Lower lobe of right lung (tissue), 2 donors: Measurements from ENCODE around the gene RANBP9. TPM values are rescaled to one million over a fixed set of nuclear protein-coding genes. Genes with fewer than 3 reads are reported as not detected.

ENCODE experiments used
- ATAC-seq, 2 donors: fragments of 200-7000 bp; cut with Tn5 transposase; one replicate each; pipeline ENCODE4 v1.9.1; 2020 to 2022; ENCODE audit warnings: mild to moderate bottlenecking in 2 of 2, moderate library complexity in 2 of 2
- DNase-seq: peaks from one replicate; pipeline ENCODE4 v3.0.0-alpha.2; 2020
- H3K27ac ChIP-seq: fragments of 200-600 bp; one replicate; pipeline ENCODE4 v1.8.0; 2022
- H3K27me3 ChIP-seq: fragments of 200-600 bp; one replicate; pipeline ENCODE4 v1.8.0; 2022; ENCODE audit warnings: low read depth
- H3K36me3 ChIP-seq: fragments of 200-600 bp; one replicate; pipeline ENCODE4 v1.8.0; 2022; ENCODE audit warnings: mild to moderate bottlenecking
- H3K4me1 ChIP-seq: fragments of 200-600 bp; one replicate; pipeline ENCODE4 v1.8.0; 2022
- H3K4me3 ChIP-seq: fragments of 200-600 bp; one replicate; pipeline ENCODE4 v1.8.0; 2022; ENCODE audit warnings: mild to moderate bottlenecking
- H3K9me3 ChIP-seq: fragments of 200-600 bp; one replicate; pipeline ENCODE4 v1.8.0; 2022
- intact Hi-C: fragments of 100-400 bp; cut with DNase I; formaldehyde crosslinking; loops from one replicate; pipeline ENCODE4 v1.11.0; 2022
- total RNA-seq: library from RNA; stranded (reverse); fragmentation: NEBNext Ultra II Directional; extraction: Animal tissue kit (Norgen Biotek cat#: 25700); gene quantifications from one replicate; pipeline ENCODE4 v1.2.1, GENCODE V29; 2021
- TF ChIP-seq, protein P1 (sequence below): fragments of 200-600 bp; IDR thresholded peaks from one replicate; pipeline ENCODE4 v1.8.0; 2022; ENCODE audit warnings: antibody characterized with exemption, mild to moderate bottlenecking
- donor health status: DM: no; HTN: yes; CAD: no; lungs with severe emphysema.

RANBP9 gene
- total RNA-seq, 1 donor from 2014 or later, result 37.0 TPM

DNA sequence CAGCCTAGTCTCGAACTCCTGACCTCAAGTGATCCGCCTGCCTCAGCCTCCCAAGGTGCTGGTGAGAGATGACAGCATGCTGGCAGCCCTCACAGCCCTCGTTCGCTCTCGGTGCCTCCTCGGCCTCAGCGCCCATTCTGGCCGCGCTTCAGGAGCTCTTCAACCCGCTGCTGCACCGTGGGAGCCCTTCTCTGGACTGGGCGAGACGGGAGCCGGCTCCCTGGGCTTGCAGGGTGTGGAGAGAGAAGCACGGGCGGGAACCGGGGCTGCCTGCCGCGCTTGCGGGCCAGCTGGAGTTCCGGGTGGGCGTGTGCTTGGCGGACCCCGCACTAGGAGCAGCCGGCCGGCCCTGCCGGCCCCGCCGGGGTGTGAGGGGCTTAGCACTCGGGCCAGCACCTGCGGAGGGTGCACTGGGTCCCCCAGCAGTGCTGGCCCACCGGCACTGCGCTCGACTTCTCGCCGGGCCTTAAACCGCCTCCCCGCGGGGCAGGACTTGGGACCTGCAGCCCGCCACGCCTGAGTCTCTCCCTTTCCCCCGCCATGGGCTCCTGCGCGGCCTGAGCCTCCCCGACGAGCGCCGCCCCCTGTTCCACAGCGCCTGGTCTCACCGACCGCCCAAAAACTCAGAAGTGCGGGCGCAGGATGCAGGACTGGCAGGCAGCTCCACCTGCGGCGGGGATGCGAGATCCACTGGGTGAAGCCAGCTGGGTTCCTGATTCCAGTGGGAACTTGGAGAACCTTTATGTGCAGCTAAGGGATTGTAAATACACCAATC lies 31.5 kb upstream of the RANBP9 start:
- H3K36me3 ChIP-seq, result no peaks in the 10 kb centered on the region
- H3K27ac ChIP-seq, result no peak overlapping the region
- H3K9me3 ChIP-seq, result no peaks in the 10 kb centered on the region
- intact Hi-C loops, result no loop called here
- TF ChIP-seq, protein P1, sequence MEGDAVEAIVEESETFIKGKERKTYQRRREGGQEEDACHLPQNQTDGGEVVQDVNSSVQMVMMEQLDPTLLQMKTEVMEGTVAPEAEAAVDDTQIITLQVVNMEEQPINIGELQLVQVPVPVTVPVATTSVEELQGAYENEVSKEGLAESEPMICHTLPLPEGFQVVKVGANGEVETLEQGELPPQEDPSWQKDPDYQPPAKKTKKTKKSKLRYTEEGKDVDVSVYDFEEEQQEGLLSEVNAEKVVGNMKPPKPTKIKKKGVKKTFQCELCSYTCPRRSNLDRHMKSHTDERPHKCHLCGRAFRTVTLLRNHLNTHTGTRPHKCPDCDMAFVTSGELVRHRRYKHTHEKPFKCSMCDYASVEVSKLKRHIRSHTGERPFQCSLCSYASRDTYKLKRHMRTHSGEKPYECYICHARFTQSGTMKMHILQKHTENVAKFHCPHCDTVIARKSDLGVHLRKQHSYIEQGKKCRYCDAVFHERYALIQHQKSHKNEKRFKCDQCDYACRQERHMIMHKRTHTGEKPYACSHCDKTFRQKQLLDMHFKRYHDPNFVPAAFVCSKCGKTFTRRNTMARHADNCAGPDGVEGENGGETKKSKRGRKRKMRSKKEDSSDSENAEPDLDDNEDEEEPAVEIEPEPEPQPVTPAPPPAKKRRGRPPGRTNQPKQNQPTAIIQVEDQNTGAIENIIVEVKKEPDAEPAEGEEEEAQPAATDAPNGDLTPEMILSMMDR, result no peak
- no peaks in the 10 kb centered on the region for H3K27me3 ChIP-seq
- H3K4me1 ChIP-seq, result no peaks in the 10 kb centered on the region
- DNase-seq, result no peak
- no peak overlapping the region for H3K4me3 ChIP-seq
- no peak for ATAC-seq

DNA sequence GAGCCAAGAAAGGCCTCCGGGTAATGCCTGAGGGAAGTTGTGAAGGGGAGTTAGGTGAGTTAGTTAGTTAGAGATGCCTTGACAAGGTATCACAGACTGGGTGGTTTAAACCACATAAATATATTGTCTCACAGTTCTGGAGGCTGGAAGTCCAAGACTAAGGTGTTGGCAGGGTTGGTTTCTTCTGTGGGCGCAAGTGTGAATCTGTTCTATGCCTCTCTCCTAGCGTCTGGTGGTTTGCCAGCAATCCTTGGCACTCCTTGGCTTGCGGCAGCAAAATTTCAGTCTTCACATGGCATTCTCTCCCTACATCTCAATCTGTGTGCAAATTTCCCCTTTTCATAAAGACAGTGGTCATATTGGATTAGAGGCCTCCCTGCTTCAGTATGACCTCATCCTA lies 29.7 kb upstream of the RANBP9 start:
- intact Hi-C loops, result no loop called here
- Histone ChIP-seq H3K27me3 (no peaks in the 10 kb centered on the region), H3K4me1 (no peaks in the 10 kb centered on the region), H3K36me3 (no peaks in the 10 kb centered on the region), H3K4me3 (no peak overlapping the region), H3K9me3 (no peaks in the 10 kb centered on the region), H3K27ac (no peak overlapping the region)
- TF ChIP-seq, protein P1, result no peak
- DNase-seq (no peak), ATAC-seq (no peak)

DNA sequence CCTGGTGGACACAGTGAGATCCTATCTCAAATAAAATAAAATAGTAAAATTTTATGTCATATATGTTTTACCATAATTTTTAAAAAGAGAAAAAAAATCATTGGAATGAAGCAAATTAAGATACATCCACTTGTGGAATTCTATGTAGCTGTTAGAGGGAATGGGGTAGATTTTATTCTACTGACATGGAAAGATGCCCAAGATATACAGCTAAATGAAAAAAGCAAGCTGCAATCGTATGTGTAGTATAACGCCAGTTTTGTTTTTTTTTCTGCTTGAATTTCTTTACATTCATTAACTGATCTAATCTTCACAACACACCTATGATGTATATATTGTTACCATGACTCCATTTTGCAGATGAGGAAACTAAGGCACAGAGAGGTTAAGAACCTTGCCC lies 23.4 kb upstream of the RANBP9 start:
- Histone ChIP-seq H3K27ac (no peak overlapping the region), H3K9me3 (no peaks in the 10 kb centered on the region), H3K4me1 (no peaks in the 10 kb centered on the region), H3K36me3 (no peaks in the 10 kb centered on the region), H3K4me3 (no peak overlapping the region), H3K27me3 (no peaks in the 10 kb centered on the region)
- intact Hi-C loops, result no loop called here
- ATAC-seq (no peak), DNase-seq (no peak)
- TF ChIP-seq, protein P1, result no peak

DNA sequence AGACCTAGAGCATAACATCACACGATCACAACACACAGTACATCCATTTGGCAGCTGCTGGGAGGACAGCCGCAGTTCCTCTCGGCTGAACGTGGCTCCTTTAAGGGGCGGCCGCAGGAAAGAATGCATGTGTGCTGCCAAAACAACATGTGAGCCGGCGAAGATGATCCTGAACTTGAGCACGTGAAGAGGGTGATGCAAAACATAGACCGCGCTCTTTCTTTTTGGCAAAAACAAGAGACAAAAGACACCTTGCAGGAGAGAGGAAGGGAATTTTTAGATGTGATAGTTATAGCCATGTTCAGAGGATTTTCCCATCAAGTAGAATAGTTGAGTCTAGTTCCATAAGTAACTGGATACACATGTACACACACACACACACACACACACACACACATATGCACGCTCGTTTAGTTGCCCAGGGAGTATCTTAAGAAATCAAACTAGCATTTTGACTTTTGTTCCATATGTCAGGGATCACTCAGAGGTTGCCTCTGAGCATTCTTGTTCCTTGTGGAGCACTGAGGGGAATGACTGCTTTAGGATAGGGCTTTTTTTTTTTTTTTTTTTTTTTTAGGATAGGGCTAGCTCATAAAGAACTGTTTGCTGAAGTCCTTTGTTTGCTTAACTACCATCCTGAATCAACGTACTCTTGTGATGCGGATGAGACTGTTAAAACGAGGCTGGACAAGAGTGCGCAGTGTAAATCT lies 21.7 kb upstream of the RANBP9 start:
- ATAC-seq (peak; percentile 61 to 79), DNase-seq (peak; percentile 55)
- no peaks in the 10 kb centered on the region for H3K9me3 ChIP-seq
- intact Hi-C loops, result no loop called here
- H3K27ac ChIP-seq, result no peak overlapping the region
- no peaks in the 10 kb centered on the region for H3K4me1 ChIP-seq
- peak overlapping the region; percentile 14 for H3K4me3 ChIP-seq
- no peaks in the 10 kb centered on the region for H3K36me3 ChIP-seq
- no peaks in the 10 kb centered on the region for H3K27me3 ChIP-seq
- TF ChIP-seq, protein P1, result no peak

DNA sequence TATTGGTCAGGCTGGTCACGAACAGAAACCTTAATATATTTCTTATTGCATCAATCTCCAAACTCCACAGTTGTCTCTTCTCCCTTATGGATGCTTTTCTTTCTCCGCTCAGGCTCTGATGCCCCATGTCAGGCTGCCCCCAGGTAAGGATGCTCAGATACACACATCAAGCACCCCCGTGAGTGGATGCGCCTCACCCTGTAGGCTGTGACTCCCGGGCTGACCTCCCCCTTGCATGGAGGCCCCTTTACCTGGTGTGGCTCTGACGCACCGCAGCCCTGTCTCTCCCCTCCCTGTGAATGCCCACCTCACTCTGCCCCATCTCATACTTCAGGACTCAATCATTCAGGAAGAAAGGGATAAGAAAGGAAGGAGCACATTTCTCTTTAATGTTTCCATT lies 19.1 kb upstream of the RANBP9 start:
- no peaks in the 10 kb centered on the region for H3K9me3 ChIP-seq
- no peaks in the 10 kb centered on the region for H3K27me3 ChIP-seq
- ATAC-seq (no peak), DNase-seq (no peak)
- H3K27ac ChIP-seq, result no peak overlapping the region
- no peaks in the 10 kb centered on the region for H3K4me1 ChIP-seq
- TF ChIP-seq, protein P1, result no peak
- no peak overlapping the region for H3K4me3 ChIP-seq
- H3K36me3 ChIP-seq, result no peaks in the 10 kb centered on the region
- intact Hi-C loops, result no loop called here
